ENCODE data around the gene GPR119. TPM values are rescaled to one million over a fixed set of nuclear protein-coding genes. Genes with fewer than 3 reads are reported as not detected.

Gene GPR119
- total RNA-seq, 1 experiment from 2014 or later, result not detected

DNA sequence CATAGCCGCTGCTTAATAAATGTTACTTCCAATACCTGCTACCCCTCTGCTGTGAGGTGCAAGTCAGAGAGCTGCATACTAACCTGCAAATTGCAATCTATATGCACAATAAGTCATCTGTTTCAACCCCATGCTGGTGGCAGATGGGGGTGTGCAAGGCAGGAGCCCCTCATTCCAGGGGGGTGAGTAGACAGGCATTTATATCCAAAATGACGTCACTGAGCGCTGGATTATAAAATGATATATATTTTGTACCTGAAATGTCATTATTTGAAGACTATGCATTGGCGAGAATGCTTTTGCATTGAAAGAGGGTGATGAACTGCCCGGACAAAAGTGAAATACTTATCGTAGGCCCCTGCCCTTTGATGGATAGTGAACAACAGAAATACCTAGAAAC lies 41.1 kb upstream of the GPR119 start:
- no peak overlapping the region for H3K18ac ChIP-seq (ENCODE audit: insufficient read length, low read depth, low read length)
- Mint-ChIP-seq H3K4me3 (no peak overlapping the region), H3K4me1 (no peaks in the 10 kb centered on the region), H3K9me3 (peaks cover 0 to 34% of the 10 kb centered on the region in 2 experiments; a peak in 3 of 5 replicates), H3K27me3 (ENCODE audit: low read depth) (peaks cover 9% of the 10 kb centered on the region), H3K36me3 (ENCODE audit: insufficient read depth in 1 of 3, low read depth in 3 of 3) (peaks cover 0 to 6% (median 1%) of the 10 kb centered on the region in 3 experiments; a peak in 3 of 7 replicates), H3K27ac (no peak overlapping the region)
- no peak overlapping the region for H3K4me2 ChIP-seq (ENCODE audit: insufficient read depth, insufficient read length, low read length)
- no peak overlapping the region for H3K27ac ChIP-seq (ENCODE audit: insufficient read length, low read depth, low read length)
- H3K79me1 ChIP-seq (ENCODE audit: insufficient read depth, low read depth, low read length, poor library complexity, severe bottlenecking), result no peaks in the 10 kb centered on the region
- no peaks in the 10 kb centered on the region for H4K20me1 ChIP-seq (ENCODE audit: control insufficient read depth, insufficient read depth, insufficient read length)
- no peak overlapping the region for H4K91ac ChIP-seq (ENCODE audit: insufficient read length, low read depth, low read length)
- no peak overlapping the region for H3K9ac ChIP-seq (ENCODE audit: extremely low read depth, insufficient read length, low read length)
- H3K79me2 ChIP-seq (ENCODE audit: insufficient read depth, low read length), result no peaks in the 10 kb centered on the region
- H3K27me3 ChIP-seq (ENCODE audit: insufficient read depth, low read length), result no peaks in the 10 kb centered on the region
- no peak overlapping the region for H2BK15ac ChIP-seq (ENCODE audit: low read depth, low read length)
- no peak overlapping the region for H3T11ph ChIP-seq (ENCODE audit: low read length)
- H3K4ac ChIP-seq (ENCODE audit: low read depth, low read length), result no peak overlapping the region
- peaks cover 30% of the 10 kb centered on the region for H3K9me3 ChIP-seq (ENCODE audit: control insufficient read depth, low read depth, low read length)
- no peaks in the 10 kb centered on the region; the same call in 1 of the 2 replicates for H3K4me1 ChIP-seq (ENCODE audit: insufficient read depth, low read length)
- H4K5ac ChIP-seq (ENCODE audit: insufficient read length, low read depth, low read length), result no peak overlapping the region
- no peak overlapping the region for H4K8ac ChIP-seq (replicated peaks; ENCODE audit: insufficient read length, low read depth, low read length)
- no peak overlapping the region for H2BK12ac ChIP-seq (ENCODE audit: insufficient read length, low read depth, low read length)
- H2BK120ac ChIP-seq (ENCODE audit: low read depth, low read length, poor library complexity, severe bottlenecking), result no peak overlapping the region
- H3K56ac ChIP-seq (ENCODE audit: insufficient read length, low read depth, low read length), result no peak overlapping the region
- no peak overlapping the region for H2AFZ ChIP-seq (ENCODE audit: low read length)
- TF ChIP-seq, protein P1, sequence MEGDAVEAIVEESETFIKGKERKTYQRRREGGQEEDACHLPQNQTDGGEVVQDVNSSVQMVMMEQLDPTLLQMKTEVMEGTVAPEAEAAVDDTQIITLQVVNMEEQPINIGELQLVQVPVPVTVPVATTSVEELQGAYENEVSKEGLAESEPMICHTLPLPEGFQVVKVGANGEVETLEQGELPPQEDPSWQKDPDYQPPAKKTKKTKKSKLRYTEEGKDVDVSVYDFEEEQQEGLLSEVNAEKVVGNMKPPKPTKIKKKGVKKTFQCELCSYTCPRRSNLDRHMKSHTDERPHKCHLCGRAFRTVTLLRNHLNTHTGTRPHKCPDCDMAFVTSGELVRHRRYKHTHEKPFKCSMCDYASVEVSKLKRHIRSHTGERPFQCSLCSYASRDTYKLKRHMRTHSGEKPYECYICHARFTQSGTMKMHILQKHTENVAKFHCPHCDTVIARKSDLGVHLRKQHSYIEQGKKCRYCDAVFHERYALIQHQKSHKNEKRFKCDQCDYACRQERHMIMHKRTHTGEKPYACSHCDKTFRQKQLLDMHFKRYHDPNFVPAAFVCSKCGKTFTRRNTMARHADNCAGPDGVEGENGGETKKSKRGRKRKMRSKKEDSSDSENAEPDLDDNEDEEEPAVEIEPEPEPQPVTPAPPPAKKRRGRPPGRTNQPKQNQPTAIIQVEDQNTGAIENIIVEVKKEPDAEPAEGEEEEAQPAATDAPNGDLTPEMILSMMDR (conservative IDR thresholded peaks at IDR 0.05), result no peak
- H2BK20ac ChIP-seq (ENCODE audit: low read depth, low read length, poor library complexity, severe bottlenecking), result no peak overlapping the region
- H2BK5ac ChIP-seq (ENCODE audit: insufficient read length, low read length), result no peak overlapping the region
- no peak overlapping the region for H2AK5ac ChIP-seq (ENCODE audit: insufficient read length, low read length)
- H3K23me2 ChIP-seq (ENCODE audit: insufficient read length, low read depth, low read length, poor library complexity, severe bottlenecking), result no peaks in the 10 kb centered on the region
- no CpG with 5 or more reads among the region's 6 CpGs for WGBS (ENCODE audit: extremely low coverage, insufficient read length, low lambda C conversion rate)
- H3K14ac ChIP-seq (ENCODE audit: insufficient read depth, low read length), result no peak overlapping the region
- DNase-seq, result no peak
- no peak overlapping the region for H3K23ac ChIP-seq (ENCODE audit: insufficient read length, low read depth, low read length)
